Muscle of leg (tissue), 11 donors: ENCODE results near the gene CNTN5. TPM values are rescaled to one million over a fixed set of nuclear protein-coding genes. Genes with fewer than 3 reads are reported as not detected.

ENCODE experiments used
- DNase-seq: peaks from one replicate; pipeline ENCODE4 v3.0.0; 2013
- H3K27ac ChIP-seq: one replicate; pipeline ENCODE4 v1.5.1; 2013; ENCODE audit warnings: mild to moderate bottlenecking, low read length, control low read depth
- H3K27me3 ChIP-seq: one replicate; pipeline ENCODE4 v1.6.1; 2013; ENCODE audit warnings: low read length; ENCODE audit not compliant: control insufficient read depth, insufficient read depth
- H3K36me3 ChIP-seq: one replicate; pipeline ENCODE4 v1.6.1; 2013; ENCODE audit warnings: low read length; ENCODE audit not compliant: control insufficient read depth, insufficient read depth
- H3K4me1 ChIP-seq: one replicate; pipeline ENCODE4 v1.6.1; 2013; ENCODE audit warnings: low read length; ENCODE audit not compliant: control insufficient read depth, insufficient read depth
- H3K4me3 ChIP-seq: one replicate; pipeline ENCODE4 v1.5.1; 2013; ENCODE audit warnings: low read length, control low read depth
- H3K9me3 ChIP-seq: replicated peaks from 2 replicates; pipeline ENCODE4 v1.6.1; 2013; ENCODE audit warnings: low read depth, low read length; ENCODE audit not compliant: control insufficient read depth
- WGBS: methylation state at CpG from one replicate; pipeline ENCODE4 v1.1.5; 2013; ENCODE audit warnings: missing lambda C conversion rate; ENCODE audit not compliant: insufficient coverage; 5-methylcytosine and 5-hydroxymethylcytosine counted together
- polyA plus RNA-seq, 8 donors: library from polyadenylated mRNA; unstranded; fragments of 120-200 nt; gene quantifications; one replicate each; pipeline versions ENCODE4 v1.2.1 to v1.2.3, GENCODE V29; 2013; ENCODE audit warnings: inconsistent platforms in 1 of 8, low replicate concordance in 1 of 8; ENCODE audit not compliant: insufficient read length in 8 of 8, insufficient read depth in 1 of 8
- total RNA-seq: library from RNA; stranded (reverse); fragments of 120-200 nt; gene quantifications from one replicate; pipeline ENCODE4 v1.2.4, GENCODE V29; 2013

Gene CNTN5
- total and polyA plus RNA-seq, 9 donors, result 3.2 to 9.9 (median 5.7) TPM

DNA sequence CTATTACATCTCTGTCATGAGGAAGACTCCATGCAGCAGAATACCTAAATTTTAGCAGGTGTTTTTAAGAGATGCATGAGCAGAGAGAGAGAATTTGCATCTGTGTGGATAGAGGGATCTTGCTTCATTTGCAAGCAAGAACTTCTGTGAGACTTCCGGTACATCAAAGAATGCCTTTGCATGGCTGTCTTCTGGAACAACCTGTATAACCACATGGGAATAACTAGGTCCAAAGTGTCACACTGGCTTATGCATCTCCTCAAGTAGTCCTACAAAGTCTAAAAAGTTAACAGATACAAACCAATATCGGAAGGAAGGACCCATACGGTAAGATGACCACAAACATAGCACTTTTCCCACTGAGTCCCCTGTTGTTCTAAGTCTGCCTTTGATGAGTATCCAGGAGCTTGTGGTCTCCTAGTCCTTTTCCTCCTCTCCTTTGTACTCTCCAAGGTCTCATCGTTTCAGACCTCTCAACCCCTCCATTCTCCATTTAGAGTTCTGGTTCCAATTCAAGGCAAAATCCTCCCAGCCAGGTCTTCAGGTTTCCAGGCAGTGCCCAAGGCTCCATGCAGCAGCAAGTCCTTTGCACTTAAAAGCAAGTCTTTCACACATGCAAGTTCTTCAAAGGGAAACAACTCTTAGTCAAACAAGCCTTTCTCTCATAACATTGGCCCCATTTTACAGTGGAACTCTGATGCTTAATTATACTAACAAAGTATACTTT is 1084.7 kb downstream of the CNTN5 start:
- no peak for DNase-seq
- H3K4me1 ChIP-seq, result no peaks in the 10 kb centered on the region
- H3K4me3 ChIP-seq, result no peak overlapping the region
- H3K36me3 ChIP-seq, result no peaks in the 10 kb centered on the region
- no peaks in the 10 kb centered on the region for H3K27me3 ChIP-seq
- WGBS, result 63% methylated on average over 4 of the region's 4 CpGs
- no peak overlapping the region for H3K27ac ChIP-seq
- no peaks in the 10 kb centered on the region for H3K9me3 ChIP-seq

GRCh38 chr11:100105982-100106358 is 1085.2 kb downstream of the CNTN5 start:
- no peak for DNase-seq
- Histone ChIP-seq H3K9me3 (no peaks in the 10 kb centered on the region), H3K4me3 (no peak overlapping the region), H3K27ac (no peak overlapping the region), H3K4me1 (no peaks in the 10 kb centered on the region), H3K36me3 (no peaks in the 10 kb centered on the region), H3K27me3 (no peaks in the 10 kb centered on the region)
- 20% methylated on average over 1 of the region's 3 CpGs for WGBS

- Histone ChIP-seq H3K27me3 (no peaks in the 10 kb centered on the region), H3K4me3 (no peak overlapping the region), H3K27ac (no peak overlapping the region), H3K36me3 (no peaks in the 10 kb centered on the region), H3K4me1 (no peaks in the 10 kb centered on the region), H3K9me3 (no peaks in the 10 kb centered on the region)
- DNase-seq, result peak; percentile 46
- WGBS, result no CpG with 5 or more reads among the region's 1 CpG
Measured at GRCh38 chr11:100119176-100119575, 1098.4 kb downstream of the CNTN5 start.

DNA sequence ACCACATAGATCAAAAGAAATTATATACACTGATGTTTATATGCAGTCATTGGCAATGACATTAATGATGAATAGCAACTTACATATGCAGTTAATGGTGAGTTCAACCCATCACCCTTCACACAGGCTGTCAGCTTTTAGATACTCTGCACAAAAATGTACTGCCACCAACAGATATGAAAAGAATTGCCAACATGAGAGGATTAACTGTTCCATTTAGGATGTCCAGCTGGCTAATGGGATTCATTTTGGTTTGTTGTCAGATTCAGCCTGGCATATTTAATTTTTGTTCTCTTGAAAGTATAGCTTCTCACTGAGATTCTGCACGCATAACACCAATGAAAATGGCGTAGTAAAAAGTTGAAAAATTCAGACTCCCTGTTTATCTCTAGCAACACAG is 1112.4 kb downstream of the CNTN5 start:
- WGBS, result no CpG with 5 or more reads among the region's 2 CpGs
- no peaks in the 10 kb centered on the region for H3K27me3 ChIP-seq
- H3K4me3 ChIP-seq, result no peak overlapping the region
- no peaks in the 10 kb centered on the region for H3K9me3 ChIP-seq
- no peaks in the 10 kb centered on the region for H3K36me3 ChIP-seq
- H3K27ac ChIP-seq, result no peak overlapping the region
- no peaks in the 10 kb centered on the region for H3K4me1 ChIP-seq
- DNase-seq, result no peak

GRCh38 chr11:100141201-100141600 is 1120.5 kb downstream of the CNTN5 start:
- no peaks in the 10 kb centered on the region for H3K27me3 ChIP-seq
- H3K4me1 ChIP-seq, result no peaks in the 10 kb centered on the region
- no peak overlapping the region for H3K4me3 ChIP-seq
- no peaks in the 10 kb centered on the region for H3K9me3 ChIP-seq
- DNase-seq, result no peak
- 68% methylated on average over 3 of the region's 3 CpGs for WGBS
- no peak overlapping the region for H3K27ac ChIP-seq
- no peaks in the 10 kb centered on the region for H3K36me3 ChIP-seq

DNA sequence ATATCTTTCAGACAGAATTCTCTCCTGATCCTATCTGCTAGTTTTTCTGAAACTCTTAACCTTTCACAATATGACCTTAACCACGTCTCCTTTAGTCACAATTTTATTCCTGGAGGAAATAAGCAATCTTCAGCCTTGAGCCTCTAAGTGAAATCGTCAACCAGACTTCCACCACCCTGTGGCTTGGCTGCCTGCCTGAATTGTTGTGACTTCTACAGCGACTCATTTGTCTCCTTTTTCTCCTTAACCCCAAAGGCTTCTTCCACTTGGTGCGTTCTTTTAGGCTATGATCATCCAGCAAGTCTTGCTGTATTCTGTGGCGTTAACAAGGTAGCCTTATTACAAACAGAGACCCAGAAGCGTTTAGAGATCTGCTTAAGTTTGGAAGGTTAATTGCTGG is 1131.2 kb downstream of the CNTN5 start:
- WGBS, result 17% methylated on average over 3 of the region's 6 CpGs
- no peaks in the 10 kb centered on the region for H3K4me1 ChIP-seq
- no peaks in the 10 kb centered on the region for H3K36me3 ChIP-seq
- no peaks in the 10 kb centered on the region for H3K27me3 ChIP-seq
- H3K4me3 ChIP-seq, result no peak overlapping the region
- no peaks in the 10 kb centered on the region for H3K9me3 ChIP-seq
- no peak for DNase-seq
- no peak overlapping the region for H3K27ac ChIP-seq

DNA sequence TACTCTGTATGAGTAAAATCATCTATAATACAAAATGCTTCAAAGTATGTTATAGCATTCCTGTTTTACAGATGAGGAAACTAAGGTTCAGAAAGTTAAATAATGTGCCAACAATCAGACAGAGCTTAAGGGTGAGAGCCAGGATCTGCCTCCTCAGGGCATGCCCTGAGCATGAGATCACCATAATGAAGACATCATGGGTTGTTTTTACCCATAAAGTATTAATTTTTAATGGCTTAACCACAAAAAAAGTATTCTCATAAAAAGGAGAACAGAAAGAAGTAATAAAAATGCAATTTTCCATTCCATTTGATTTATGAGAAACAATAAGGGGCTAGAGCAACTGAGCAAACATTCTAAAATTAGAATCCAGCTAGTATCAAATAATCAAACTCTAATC is 1132.0 kb downstream of the CNTN5 start:
- no peak overlapping the region for H3K27ac ChIP-seq
- H3K4me3 ChIP-seq, result no peak overlapping the region
- no peaks in the 10 kb centered on the region for H3K4me1 ChIP-seq
- no peaks in the 10 kb centered on the region for H3K9me3 ChIP-seq
- no peak for DNase-seq
- no peaks in the 10 kb centered on the region for H3K27me3 ChIP-seq
- H3K36me3 ChIP-seq, result no peaks in the 10 kb centered on the region

DNA sequence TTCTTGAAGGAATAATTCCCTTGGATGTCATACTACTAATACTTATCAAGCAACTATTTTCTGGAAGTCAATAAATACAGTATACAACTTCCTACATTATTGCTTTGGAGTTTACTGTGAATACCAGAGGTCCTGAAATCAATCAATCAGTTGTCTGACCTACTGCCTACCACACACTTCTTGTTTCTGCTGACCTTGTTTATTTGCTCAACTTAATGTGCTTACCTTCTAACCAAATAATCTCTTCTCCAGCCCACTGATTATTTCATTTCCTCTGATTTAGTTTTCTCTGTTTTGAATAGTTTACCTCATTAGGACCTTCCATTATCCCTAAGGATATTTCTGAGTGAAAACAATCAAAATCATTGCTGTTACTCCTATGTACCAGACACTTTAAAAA is 1142.7 kb downstream of the CNTN5 start:
- DNase-seq, result no peak
- no peaks in the 10 kb centered on the region for H3K4me1 ChIP-seq
- no peak overlapping the region for H3K27ac ChIP-seq
- H3K36me3 ChIP-seq, result no peaks in the 10 kb centered on the region
- H3K4me3 ChIP-seq, result no peak overlapping the region
- no peaks in the 10 kb centered on the region for H3K27me3 ChIP-seq
- H3K9me3 ChIP-seq, result no peaks in the 10 kb centered on the region

DNA sequence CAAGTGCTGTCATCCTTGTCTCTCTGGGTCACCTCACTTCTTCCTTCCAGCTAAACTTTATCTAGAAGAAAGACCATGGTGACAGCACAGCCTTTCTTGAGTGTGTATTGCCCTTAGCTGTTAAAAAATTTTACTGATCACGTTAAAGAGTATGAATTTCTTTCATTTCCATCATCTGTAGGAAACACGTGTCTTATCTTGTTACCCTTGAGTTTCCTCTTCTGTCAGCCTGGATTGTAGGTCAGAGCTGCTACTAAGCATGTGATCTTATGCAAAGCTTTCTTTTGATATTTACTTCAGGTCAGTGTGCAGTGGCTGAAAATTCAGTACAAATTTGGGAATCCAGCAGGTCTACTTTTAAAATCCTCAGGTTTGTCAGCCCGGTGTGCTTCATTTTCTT is 1154.1 kb downstream of the CNTN5 start:
- Histone ChIP-seq H3K4me3 (no peak overlapping the region), H3K36me3 (no peaks in the 10 kb centered on the region), H3K9me3 (no peaks in the 10 kb centered on the region), H3K27ac (no peak overlapping the region), H3K27me3 (no peaks in the 10 kb centered on the region), H3K4me1 (no peaks in the 10 kb centered on the region)
- DNase-seq, result no peak
- WGBS, result no CpG with 5 or more reads among the region's 3 CpGs

DNA sequence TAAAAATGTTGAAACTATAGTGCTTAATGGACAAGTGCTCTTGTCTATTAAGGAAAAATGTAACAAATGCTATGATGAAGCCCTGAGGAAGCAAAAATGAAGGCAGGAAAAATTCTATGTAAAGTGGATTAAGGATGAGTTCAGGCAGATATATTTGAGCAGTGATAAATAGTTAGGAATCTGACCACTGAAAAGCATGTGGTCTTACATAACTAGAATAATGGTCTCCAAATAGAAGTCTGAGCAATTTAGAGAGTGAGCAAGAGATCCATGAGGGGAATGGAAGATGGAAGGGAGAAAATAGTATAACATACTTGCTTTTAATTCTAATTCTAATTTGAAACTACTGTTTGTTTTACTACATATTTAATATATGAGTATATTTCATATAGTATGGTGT is 1155.7 kb downstream of the CNTN5 start:
- DNase-seq, result no peak
- Histone ChIP-seq H3K36me3 (no peaks in the 10 kb centered on the region), H3K9me3 (no peaks in the 10 kb centered on the region), H3K4me3 (no peak overlapping the region), H3K27me3 (no peaks in the 10 kb centered on the region), H3K27ac (no peak overlapping the region), H3K4me1 (no peaks in the 10 kb centered on the region)

DNA sequence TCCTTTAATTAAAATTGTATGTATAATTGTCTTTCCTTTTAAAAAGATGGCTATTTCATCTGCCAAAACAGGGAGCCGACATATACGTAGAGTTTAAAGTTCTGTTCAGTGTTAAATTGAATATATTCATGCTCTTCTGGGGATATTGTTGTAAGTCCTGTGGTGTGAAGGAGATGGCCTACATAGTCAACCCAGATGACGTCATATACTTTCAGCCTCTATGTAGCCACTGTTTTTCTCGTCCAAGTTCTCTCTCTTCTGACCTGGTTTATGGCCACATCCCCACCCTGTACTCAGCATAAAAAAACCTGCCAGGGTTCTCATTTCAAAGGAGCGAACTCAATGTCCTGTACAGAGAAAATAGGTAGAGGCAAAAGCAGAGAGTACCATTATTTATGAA is 1156.9 kb downstream of the CNTN5 start:
- DNase-seq, result no peak
- no peaks in the 10 kb centered on the region for H3K36me3 ChIP-seq
- no peak overlapping the region for H3K4me3 ChIP-seq
- WGBS, result no CpG with 5 or more reads among the region's 5 CpGs
- H3K27me3 ChIP-seq, result no peaks in the 10 kb centered on the region
- no peaks in the 10 kb centered on the region for H3K4me1 ChIP-seq
- no peaks in the 10 kb centered on the region for H3K9me3 ChIP-seq
- H3K27ac ChIP-seq, result no peak overlapping the region
